GM19240 (cell line): Measurements from ENCODE around the gene HSD17B4.
"Not testable (repeated sequence)": the region's sequence is repeated elsewhere in the genome, so short reads cannot be mapped to it uniquely, and the experiment has no call there.

ENCODE experiments used
- DNase-seq: peaks from one replicate; pipeline ENCODE4 v3.0.0; 2011; ENCODE audit warnings: low spot score; ENCODE audit not compliant: insufficient read length

The HSD17B4 gene

GRCh38 chr5:119432674-119433237, 19.5 kb upstream of the HSD17B4 start:
- not testable (repeated sequence) for DNase-seq

GRCh38 chr5:119435436-119436132, 16.7 kb upstream of the HSD17B4 start:
- no peak for DNase-seq

DNA sequence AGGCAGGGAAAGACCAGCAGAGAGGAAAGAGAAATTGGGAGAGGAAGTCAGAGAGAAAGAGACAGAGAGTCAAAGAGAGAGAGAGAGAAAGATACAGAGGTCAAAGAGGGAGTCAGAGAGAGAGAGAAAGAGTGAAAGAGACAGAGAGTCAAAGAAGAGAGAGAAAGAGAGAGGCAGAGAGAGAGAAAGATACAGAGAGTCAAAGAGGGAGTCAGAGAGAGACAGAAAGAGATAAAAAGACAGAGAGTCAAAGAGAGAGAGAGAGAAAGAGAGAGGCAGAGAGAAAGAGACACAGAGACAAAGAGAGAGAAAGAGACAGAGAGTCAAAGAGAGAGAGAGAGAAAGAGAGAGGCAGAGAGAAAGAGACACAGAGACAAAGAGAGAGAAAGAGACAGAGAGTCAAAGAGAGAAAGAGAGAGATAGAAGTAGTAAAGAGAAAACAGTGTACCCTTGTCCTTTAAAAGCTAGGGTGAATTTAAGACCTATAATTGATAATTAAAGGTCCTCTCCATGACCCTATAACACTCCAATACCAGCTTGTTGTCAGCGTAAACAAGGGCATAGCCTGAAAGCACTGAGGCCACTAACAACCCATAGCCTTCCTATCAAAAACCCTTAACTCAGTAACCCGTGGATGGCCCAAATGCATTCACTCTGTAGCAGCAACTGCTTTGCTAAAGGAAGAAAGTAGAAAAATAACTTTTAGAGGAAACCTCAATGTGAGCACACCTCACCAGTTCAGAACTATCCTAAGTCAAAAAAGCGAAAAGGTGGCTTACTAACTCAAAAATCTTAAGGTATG, 14.3 kb upstream of the HSD17B4 start:
- not testable (repeated sequence) for DNase-seq

DNA sequence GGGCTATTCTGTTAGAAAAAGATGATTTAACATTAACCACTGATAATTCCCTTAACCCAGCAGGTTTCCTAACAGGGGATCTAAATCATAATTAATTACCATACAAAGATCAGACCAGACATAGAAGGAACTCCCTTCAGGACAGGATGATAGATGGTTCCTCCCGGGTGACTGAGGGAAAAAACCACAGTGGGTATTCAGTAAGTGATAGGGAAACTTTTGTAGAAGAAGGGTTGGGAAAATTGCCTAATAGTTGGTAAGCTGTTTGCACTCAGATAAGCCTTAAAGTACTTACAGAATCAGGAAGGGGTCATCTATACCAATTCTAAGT, 13.7 kb upstream of the HSD17B4 start:
- DNase-seq: not testable (repeated sequence)

- DNase-seq: no peak
Measured at GRCh38 chr5:119439140-119439631, 13.1 kb upstream of the HSD17B4 start.

- DNase-seq: not testable (repeated sequence)
Measured at GRCh38 chr5:119439632-119440031, 12.7 kb upstream of the HSD17B4 start.

DNA sequence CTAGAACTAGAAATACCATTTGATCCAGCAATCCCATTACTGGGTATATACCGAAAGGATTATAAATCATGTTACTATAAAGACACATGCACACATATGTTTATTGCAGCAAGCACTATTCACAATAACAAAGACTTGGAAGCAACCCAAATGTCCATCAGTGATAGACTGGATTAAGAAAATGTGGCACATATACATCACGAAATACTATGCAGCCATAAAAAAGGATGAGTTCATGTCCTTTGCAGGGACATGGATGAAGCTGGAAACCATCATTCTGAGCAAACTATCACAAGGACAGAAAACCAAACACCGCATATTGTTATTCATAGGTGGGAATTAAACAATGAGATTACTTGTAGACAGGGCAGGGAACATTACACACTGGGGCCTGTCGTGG, 7.7 kb upstream of the HSD17B4 start:
- not testable (repeated sequence) for DNase-seq

DNA sequence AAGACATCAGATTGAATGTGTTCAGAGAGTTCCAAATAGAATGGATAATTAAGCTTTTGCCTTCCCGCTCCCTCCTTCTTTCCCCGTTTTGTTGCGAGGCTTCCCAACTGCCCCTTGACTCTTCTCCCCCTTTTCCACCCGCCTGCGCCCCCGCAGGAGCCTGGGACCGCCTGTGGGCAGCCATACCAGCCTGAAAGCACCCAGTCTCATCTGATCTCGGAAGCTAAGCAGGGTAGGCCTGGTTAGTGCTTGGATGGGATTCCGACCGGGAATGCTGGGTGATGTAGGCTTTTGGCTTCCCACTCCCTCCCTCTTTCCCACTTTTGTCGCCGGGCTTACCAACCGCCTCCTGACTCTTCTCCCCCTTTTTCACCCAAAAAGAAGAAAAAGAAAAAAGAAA, 6.8 kb upstream of the HSD17B4 start:
- DNase-seq: no peak

- no peak for DNase-seq
Measured at GRCh38 chr5:119449882-119450281, 2.4 kb upstream of the HSD17B4 start.

DNA sequence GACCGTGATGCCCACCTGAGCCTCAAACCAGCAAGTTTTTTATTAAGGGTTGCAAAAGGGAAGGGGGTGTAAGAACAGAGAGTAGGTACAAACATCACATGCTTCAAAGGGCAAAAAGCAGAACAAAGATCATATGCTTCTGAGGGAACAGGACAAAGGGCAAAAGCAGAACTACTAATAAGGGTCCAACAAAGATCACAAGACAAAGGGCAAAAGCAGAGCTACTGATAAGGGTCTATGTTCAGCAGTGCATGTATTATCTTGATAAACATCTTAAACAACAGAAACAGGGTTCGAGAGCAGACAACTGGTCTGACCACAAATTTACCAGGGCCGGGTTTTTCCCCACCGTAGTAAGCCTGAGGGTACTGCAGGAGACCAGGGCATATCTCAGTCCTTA, 1.7 kb upstream of the HSD17B4 start:
- DNase-seq: not testable (repeated sequence)

GRCh38 chr5:119451561-119451960, 736 bp upstream of the HSD17B4 start:
- no peak for DNase-seq

DNA sequence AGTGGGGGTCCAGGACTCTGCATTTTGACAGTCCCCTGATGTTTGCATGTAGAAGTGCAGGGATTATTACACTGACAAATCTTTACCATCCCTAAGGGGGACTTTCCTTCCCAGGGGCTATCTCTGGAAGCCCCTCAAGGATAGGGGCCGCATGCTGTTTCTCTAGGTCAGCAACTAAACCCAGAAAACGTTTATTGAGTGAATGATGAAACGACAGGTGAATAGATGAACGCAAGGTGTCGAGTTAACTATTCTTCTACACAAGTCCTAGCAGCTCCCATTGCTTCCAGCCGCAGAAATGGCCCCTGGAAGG, 281 bp upstream of the HSD17B4 start:
- no peak for DNase-seq

DNA sequence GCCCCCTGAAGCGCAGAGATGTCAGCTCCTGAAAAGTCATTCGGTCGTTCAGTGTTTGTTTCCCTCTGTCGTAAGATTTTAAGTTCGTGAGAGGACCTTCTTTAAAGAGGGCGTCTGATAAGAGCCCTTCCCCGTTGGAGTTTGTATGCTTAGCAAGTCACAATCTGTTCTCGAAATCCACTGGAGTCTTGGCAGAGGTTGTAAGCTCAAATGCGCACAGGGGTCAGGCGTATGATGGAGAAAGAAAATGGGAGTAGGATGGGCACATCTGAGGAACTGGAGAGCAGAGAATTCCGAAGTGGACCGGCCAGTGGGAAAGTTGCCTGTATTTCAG, 710 bp downstream of the HSD17B4 start:
- DNase-seq: no peak

DNA sequence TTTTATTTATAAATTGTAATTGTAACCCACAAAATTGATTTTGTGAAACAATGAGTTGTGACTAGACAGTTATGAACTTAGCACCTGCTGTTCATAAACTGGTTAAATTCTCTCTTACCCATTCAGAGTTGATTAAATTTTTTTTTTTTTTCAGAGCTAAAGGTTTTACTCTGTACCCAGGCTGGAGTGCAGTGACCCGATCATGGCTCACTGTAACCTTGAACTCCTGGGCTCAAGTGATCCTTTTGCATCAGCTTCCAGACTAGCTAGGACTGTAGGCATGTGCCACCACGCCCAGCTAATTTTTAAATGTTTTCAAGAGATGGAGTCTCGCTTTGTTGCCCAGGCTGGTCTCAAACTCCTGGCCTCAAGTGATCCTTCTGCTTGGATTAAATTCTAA, 1.9 kb downstream of the HSD17B4 start:
- no peak for DNase-seq

DNA sequence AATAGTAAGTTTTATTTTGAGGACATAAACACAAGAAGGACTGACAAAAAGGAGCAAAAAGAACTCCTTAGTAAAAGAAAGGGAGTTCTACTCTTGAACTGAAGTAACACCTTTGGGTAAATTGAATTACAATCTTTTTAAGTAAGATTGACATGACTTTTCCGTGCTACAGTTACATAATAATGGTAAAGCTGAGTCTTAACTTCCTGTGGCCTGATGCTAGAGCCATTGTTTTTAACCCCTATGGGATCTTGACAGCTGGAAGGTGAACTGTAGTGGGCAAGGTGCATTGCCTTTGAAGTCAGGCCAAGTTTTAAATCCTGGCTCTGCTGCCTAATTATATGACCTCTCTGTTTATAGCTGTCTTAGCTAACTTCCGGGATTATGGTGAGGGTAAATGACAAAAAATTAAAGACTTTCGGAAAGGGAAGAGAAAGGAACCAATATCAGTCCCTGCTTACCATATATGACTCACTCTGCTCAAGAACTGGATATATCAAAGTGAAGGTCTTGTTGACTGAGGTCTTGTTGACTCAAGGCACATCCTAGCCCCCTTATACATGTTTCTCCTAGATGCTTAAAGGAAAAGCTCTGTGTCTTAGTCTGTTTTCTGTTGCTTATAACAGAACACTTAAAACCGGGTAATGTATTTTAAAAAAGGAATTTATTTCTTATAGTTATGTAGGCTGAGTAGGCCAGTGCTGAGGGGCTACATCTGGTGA, 6.8 kb downstream of the HSD17B4 start:
- DNase-seq: no peak

DNA sequence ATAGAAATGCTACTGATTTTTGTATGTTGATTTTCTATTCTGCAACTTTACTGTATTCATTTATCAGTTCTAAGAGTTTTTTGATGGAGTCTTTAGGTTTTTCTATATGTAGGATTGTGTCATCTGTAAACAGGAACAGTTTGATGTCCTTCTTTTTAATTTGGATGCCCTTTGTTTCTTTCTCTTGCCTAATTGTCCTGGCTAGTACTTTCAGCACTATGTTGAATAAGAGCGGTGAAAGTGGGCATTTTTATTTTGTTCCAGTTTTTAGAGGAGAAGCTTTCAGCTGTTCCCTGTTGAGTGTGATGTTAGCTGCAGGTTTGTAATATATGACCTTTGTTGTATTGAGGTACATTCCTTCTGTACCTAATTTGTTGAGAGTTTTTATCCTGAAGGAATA, 13.3 kb downstream of the HSD17B4 start:
- DNase-seq: no peak

GRCh38 chr5:119468286-119468685, 16.0 kb downstream of the HSD17B4 start:
- no peak for DNase-seq

DNA sequence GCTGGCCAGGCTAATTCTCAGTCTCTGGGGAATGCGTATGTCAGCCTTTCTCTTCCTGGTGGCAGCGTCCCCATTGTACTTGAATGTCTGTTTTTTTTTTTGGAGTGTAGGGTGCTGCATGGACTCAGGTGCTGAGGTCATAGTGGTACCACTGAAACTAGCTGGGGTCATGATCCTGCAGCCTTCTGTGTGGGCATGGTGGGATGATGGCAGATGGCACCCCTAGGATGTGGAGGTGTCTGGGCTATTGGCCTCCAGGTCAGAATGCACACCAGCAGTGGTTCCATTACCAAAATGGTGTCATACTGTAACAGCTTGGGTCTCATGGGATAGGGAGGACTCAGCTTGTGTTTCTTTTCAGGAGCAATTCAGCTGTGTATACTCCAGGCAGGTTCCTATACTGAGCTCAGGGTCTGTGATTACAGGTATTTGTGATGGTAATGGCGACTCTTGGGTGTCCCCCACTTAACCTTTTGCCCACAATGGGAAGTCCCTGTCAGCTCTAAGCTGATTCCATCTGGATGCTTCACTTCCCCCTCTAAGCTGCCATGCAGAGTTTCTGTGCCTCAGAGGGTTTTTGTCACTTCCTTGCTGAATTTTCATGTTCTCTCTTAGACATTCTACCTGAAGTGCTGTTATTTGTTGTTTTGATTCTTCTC, 17.9 kb downstream of the HSD17B4 start:
- DNase-seq: no peak

DNA sequence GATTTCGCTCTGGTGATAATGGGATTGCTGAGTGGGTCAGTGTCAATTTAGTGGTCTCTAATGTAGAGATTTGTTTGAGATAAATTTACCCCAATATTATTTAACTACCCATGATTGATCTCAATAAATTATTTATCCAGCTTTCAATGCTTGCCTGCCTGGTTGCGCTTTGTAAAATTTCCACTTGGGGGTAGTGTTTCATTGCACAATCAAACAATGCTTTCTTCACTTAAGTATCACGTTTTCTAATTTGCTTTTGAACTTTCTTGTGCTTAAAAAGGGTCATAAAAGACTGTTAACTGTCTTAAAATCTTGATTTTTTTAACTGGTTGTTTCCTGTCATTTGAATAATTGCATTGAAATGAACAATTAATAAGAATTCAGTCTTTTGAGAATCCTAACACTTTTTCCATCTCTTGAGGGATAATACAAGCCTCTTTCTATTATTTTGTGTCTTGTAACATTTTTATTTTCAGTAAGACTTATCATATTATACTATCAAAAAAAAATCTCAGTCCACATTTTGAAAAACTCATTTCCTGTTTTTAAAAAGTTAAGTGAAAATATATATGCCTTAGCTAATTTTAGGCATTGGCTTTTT, 18.7 kb downstream of the HSD17B4 start:
- no peak for DNase-seq

GRCh38 chr5:119473241-119473640, 20.9 kb downstream of the HSD17B4 start:
- no peak for DNase-seq

DNA sequence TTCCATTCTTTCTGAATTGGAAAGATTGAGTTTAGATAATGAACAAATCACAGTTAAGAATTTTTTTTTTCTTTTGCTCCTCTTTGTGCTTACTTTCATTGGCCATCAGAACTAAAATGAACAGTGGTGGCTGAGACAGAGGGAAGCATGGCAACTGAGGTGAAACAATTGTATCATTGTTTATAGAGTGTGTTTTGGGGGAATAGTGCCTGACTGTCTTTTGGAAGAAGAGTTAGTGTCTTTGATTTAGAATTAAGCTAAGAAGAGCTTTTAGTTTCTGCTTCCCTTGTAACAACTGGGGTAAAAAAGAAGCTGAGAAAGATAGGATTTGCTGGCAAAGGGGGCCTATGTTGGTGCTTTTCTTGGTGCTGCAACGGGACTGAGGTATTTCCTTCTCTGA, 24.0 kb downstream of the HSD17B4 start:
- DNase-seq: no peak
